Endothelial cell of umbilical vein (primary cell): Measurements from ENCODE around the gene IDI1. TPM values are rescaled to one million over a fixed set of nuclear protein-coding genes. Genes with fewer than 3 reads are reported as not detected.

ENCODE experiments used
- BruUV-seq: library from RNA; stranded (reverse); fragments of 400-500 nt; replicated peaks from 2 replicates; lab custom pipeline; 2021; lab: Mats Ljungman, UMichigan
- CTCF ChIA-PET: fragments of 300-600, 350-600 bp; sonication (Branson Sonifier 250); formaldehyde crosslinking; loops from one replicate; lab custom pipeline; 2021; ENCODE audit warnings: antibody characterized with exemption, inconsistent platforms; lab: Charles Lee
- POLR2A ChIA-PET: fragments of 300-600, 350-600 bp; sonication (Branson Sonifier 250); formaldehyde crosslinking; loops from one replicate; lab custom pipeline; 2021; ENCODE audit warnings: antibody characterized with exemption, inconsistent platforms; lab: Charles Lee
- DNase-seq: peaks from one replicate; pipeline ENCODE4 v3.0.0-alpha.2; 2011; ENCODE audit warnings: low read depth, low spot score
- FAIRE-seq: peaks from 2 replicates; lab custom pipeline; 2011; peaks lifted over from hg19 to GRCh38; lab: Jason Lieb, UNC
- H2AFZ ChIP-seq: 2 replicates; pipeline ENCODE4 v1.6.0; 2012; ENCODE audit warnings: low read depth, low read length, control low read depth, inconsistent platforms
- H3K27ac ChIP-seq: 2 replicates; pipeline ENCODE4 v1.5.1; 2011; ENCODE audit warnings: low read depth, mild to moderate bottlenecking, control low read depth, low read length, moderate library complexity; ENCODE audit not compliant: insufficient read depth
- H3K27me3 ChIP-seq, 2 experiments: 2 replicates each; pipeline versions ENCODE4 v1.6.0 to v1.6.1; 2011; ENCODE audit warnings: low read length in 2 of 2, mixed read lengths in 1 of 2; ENCODE audit not compliant: control insufficient read depth in 2 of 2, insufficient read depth in 2 of 2
- H3K36me3 ChIP-seq, 2 experiments: 2 replicates in 1 of 2; 3 replicates in 1 of 2; pipeline ENCODE4 v1.5.1; 2011; ENCODE audit warnings: low read length in 2 of 2, mild to moderate bottlenecking in 1 of 2, moderate library complexity in 1 of 2; ENCODE audit not compliant: control insufficient read depth in 2 of 2, insufficient read depth in 2 of 2; ENCODE audit errors: extremely low read depth in 1 of 2
- H3K4me1 ChIP-seq: 3 replicates; pipeline ENCODE4 v1.5.1; 2011; ENCODE audit warnings: mild to moderate bottlenecking, low read length; ENCODE audit not compliant: control insufficient read depth, insufficient read depth; ENCODE audit errors: extremely low read depth
- H3K4me2 ChIP-seq: 2 replicates; pipeline ENCODE4 v1.6.1; 2011; ENCODE audit warnings: low read length, control low read depth, mixed read lengths; ENCODE audit not compliant: insufficient read depth
- H3K4me3 ChIP-seq, 3 experiments: fragments of 200-600 bp in 1 of 3; sonication (generic), shearing (Covaris generic) in 1 of 3; replicated peaks in 1 of 3; 2 replicates each; pipeline ENCODE4 v1.5.1; 2011 to 2016; ENCODE audit warnings: control low read depth in 3 of 3, low read length in 3 of 3, mild to moderate bottlenecking in 2 of 3, inconsistent platforms in 1 of 3, low read depth in 1 of 3, moderate library complexity in 1 of 3; ENCODE audit not compliant: insufficient read depth in 1 of 3
- H3K79me2 ChIP-seq: 2 replicates; pipeline ENCODE4 v1.6.0; 2012; ENCODE audit warnings: low read length, inconsistent platforms; ENCODE audit not compliant: control insufficient read depth, insufficient read depth
- H3K9ac ChIP-seq: replicated peaks from 2 replicates; pipeline ENCODE3; 2011; ENCODE audit warnings: low read length, control low read depth; ENCODE audit not compliant: insufficient read depth; ENCODE audit errors: extremely low read depth
- H3K9me1 ChIP-seq: replicated peaks from 3 replicates; pipeline ENCODE4 v1.6.0; 2011; ENCODE audit warnings: mild to moderate bottlenecking, low read length; ENCODE audit not compliant: control insufficient read depth, insufficient read depth; ENCODE audit errors: extremely low read depth
- H3K9me3 ChIP-seq: replicated peaks from 2 replicates; pipeline ENCODE4 v1.5.1; 2012; ENCODE audit warnings: low read length, inconsistent platforms; ENCODE audit not compliant: control insufficient read depth, insufficient read depth
- H4K20me1 ChIP-seq: replicated peaks from 2 replicates; pipeline ENCODE3; 2011; ENCODE audit warnings: mild to moderate bottlenecking, low read length; ENCODE audit not compliant: control insufficient read depth, insufficient read depth; ENCODE audit errors: extremely low read depth
- EZH2 ChIP-seq: IDR thresholded peaks from 2 replicates; pipeline ENCODE4 v1.6.1; 2012; ENCODE audit warnings: borderline replicate concordance, low read depth, mild to moderate bottlenecking, moderate library complexity, low read length, inconsistent platforms; ENCODE audit not compliant: severe bottlenecking
- FOS ChIP-seq: IDR thresholded peaks from 2 replicates; pipeline ENCODE4 v1.6.1; 2011; ENCODE audit warnings: mild to moderate bottlenecking, low read length, moderate library complexity, borderline replicate concordance; ENCODE audit not compliant: insufficient read depth
- POLR2A ChIP-seq: IDR thresholded peaks from 2 replicates; pipeline ENCODE4 v1.6.1; 2012; ENCODE audit warnings: low read depth, mild to moderate bottlenecking, control low read depth, low read length
- POLR2AphosphoS5 ChIP-seq: IDR thresholded peaks from 2 replicates; pipeline ENCODE4 v1.6.1; 2012; ENCODE audit warnings: low read depth, mild to moderate bottlenecking, control low read depth, low read length, moderate library complexity; ENCODE audit not compliant: insufficient read depth
- dilution Hi-C: fragments of 300-500 bp; cut with MboI; formaldehyde crosslinking; loops from one replicate; pipeline ENCODE4 v1.15.0; 2019; ENCODE audit warnings: low sequenced_read_pairs; ENCODE audit not compliant: extremely low pct_ligation_motif_present
- intact Hi-C: fragments of 100-400 bp; cut with micrococcal nuclease; formaldehyde crosslinking; loops from one replicate; pipeline ENCODE4 v1.10.0; 2022
- polyA plus RNA-seq, 4 experiments: library from polyadenylated mRNA; depleted of rRNA in 3 of 4; stranded (reverse) in 3 of 4; unstranded in 1 of 4; fragments of >200 nt; gene quantifications; 2 replicates each; pipeline versions ENCODE4 v1.2.1 to v1.2.3, GENCODE V29; 2011 to 2012; ENCODE audit warnings: missing spikeins in 1 of 4
- total RNA-seq: library from RNA; stranded (reverse); gene quantifications from 2 replicates; pipeline ENCODE4 v1.2.3, GENCODE V29; 2021
- TF ChIP-seq, protein P1 (sequence below), 2 donors: IDR thresholded peaks; 1 replicate in 1 of 2; 2 replicates in 1 of 2; pipeline ENCODE4 v1.5.1; 2011; ENCODE audit warnings: low read length in 2 of 2, mild to moderate bottlenecking in 2 of 2, moderate library complexity in 2 of 2, control low read depth in 1 of 2, inconsistent platforms in 1 of 2, low read depth in 1 of 2; ENCODE audit not compliant: insufficient read depth in 1 of 2; ENCODE audit errors: extremely low read depth in 1 of 2
- TF ChIP-seq, protein P2 (sequence below): IDR thresholded peaks from 2 replicates; pipeline ENCODE4 v1.6.1; 2011; ENCODE audit not compliant: insufficient read depth, insufficient read length

Gene IDI1
- total and polyA plus RNA-seq, 2 donors (not counting 3 experiments of a cell fraction or from before 2014, with no cell fraction given) = 42.2 to 63.0 TPM

GRCh38 chr10:1049425-1049958, 573 bp upstream of the IDI1 start:
- peaks cover 0 to 4% of the 10 kb centered on the region in 2 experiments for H3K36me3 ChIP-seq
- no peaks in the 10 kb centered on the region for H3K9me1 ChIP-seq
- H2AFZ ChIP-seq = peak overlapping the region; percentile 10
- H3K79me2 ChIP-seq = peaks cover 72% of the 10 kb centered on the region
- peak overlapping the region; percentile 96 for H3K4me2 ChIP-seq
- ChIA-PET CTCF (interaction anchor here (0.6 to 2.0 kb wide), 6 partner anchors 13 to 60 kb away, joined by 3 to 12 read pairs (median 4); no protein-coding TSS in a partner anchor), POLR2A (interaction anchor here (0.6 to 1.2 kb wide), 8 partner anchors 8 to 62 kb away, joined by 3 to 7 read pairs (median 4); no protein-coding TSS in a partner anchor)
- peaks cover 33% of the 10 kb centered on the region for H3K4me1 ChIP-seq
- H3K9ac ChIP-seq = peak overlapping the region; percentile 88
- no peaks in the 10 kb centered on the region for H3K27me3 ChIP-seq
- DNase-seq (no peak), FAIRE-seq (peak; percentile 8)
- TSS peak; percentile 74 for BruUV-seq
- H4K20me1 ChIP-seq = no peaks in the 10 kb centered on the region
- peak overlapping the region; percentile 60 to 96 (median 86) for H3K4me3 ChIP-seq
- TF ChIP-seq POLR2AphosphoS5 (peak; percentile 45), EZH2 (no peak), POLR2A (no peak), FOS (no peak)
- TF ChIP-seq, protein P1, sequence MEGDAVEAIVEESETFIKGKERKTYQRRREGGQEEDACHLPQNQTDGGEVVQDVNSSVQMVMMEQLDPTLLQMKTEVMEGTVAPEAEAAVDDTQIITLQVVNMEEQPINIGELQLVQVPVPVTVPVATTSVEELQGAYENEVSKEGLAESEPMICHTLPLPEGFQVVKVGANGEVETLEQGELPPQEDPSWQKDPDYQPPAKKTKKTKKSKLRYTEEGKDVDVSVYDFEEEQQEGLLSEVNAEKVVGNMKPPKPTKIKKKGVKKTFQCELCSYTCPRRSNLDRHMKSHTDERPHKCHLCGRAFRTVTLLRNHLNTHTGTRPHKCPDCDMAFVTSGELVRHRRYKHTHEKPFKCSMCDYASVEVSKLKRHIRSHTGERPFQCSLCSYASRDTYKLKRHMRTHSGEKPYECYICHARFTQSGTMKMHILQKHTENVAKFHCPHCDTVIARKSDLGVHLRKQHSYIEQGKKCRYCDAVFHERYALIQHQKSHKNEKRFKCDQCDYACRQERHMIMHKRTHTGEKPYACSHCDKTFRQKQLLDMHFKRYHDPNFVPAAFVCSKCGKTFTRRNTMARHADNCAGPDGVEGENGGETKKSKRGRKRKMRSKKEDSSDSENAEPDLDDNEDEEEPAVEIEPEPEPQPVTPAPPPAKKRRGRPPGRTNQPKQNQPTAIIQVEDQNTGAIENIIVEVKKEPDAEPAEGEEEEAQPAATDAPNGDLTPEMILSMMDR (IDR thresholded peaks at IDR 0.05; ENCODE audit: extremely low read depth in 1 of 2, insufficient read depth in 1 of 2, low read depth in 1 of 2, low read length in 2 of 2) = no peak
- TF ChIP-seq, protein P2, sequence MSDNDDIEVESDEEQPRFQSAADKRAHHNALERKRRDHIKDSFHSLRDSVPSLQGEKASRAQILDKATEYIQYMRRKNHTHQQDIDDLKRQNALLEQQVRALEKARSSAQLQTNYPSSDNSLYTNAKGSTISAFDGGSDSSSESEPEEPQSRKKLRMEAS = no peak
- intact Hi-C loops (loop anchor here (1.0 to 5.0 kb wide), 4 partner anchors 8 to 118 kb away; partner anchors contain the start of genes GTPBP4 and LARP4B), dilution Hi-C loops (no loop called here)
- H3K9me3 ChIP-seq = no peaks in the 10 kb centered on the region
- peak overlapping the region; percentile 74 for H3K27ac ChIP-seq
